LNCAP (cell line): ENCODE data around the gene STXBP2.

Source experiments
- CTCF ChIP-seq: fragments of 450-650 bp; IDR thresholded peaks from 2 replicates; pipeline ENCODE4 v1.5.1; 2017; ENCODE audit warnings: mild to moderate bottlenecking

The STXBP2 gene

GRCh38 chr19:7646426-7646700 lies 9.5 kb downstream of the STXBP2 start:
- no peak for TF ChIP-seq CTCF

- TF ChIP-seq CTCF: no peak
These were observed 10.2 kb downstream of the STXBP2 start for GRCh38 chr19:7647156-7647555.

- no peak for TF ChIP-seq CTCF
These were observed 11.5 kb downstream of the STXBP2 start for GRCh38 chr19:7648265-7649014.

- no peak for TF ChIP-seq CTCF
These were observed 13.2 kb downstream of the STXBP2 start for GRCh38 chr19:7650148-7650547.

- TF ChIP-seq CTCF: peak; percentile 99
These were observed 15.2 kb downstream of the STXBP2 start for GRCh38 chr19:7652061-7652641.

- no peak for TF ChIP-seq CTCF
These were observed 17.5 kb downstream of the STXBP2 start for GRCh38 chr19:7654401-7654800.

GRCh38 chr19:7655581-7655980 lies 18.7 kb downstream of the STXBP2 start:
- TF ChIP-seq CTCF: no peak
